Type B pancreatic cell (in vitro differentiated cells): Measurements from ENCODE around the gene CARS1. TPM values are rescaled to one million over a fixed set of nuclear protein-coding genes. Genes with fewer than 3 reads are reported as not detected.

ENCODE experiments used
- DNase-seq: peaks from one replicate; pipeline ENCODE4 v3.0.0; 2021; ENCODE audit warnings: mixed read lengths; ENCODE audit not compliant: unreplicated experiment; ENCODE audit errors: extremely low spot score
- H3K27ac Mint-ChIP-seq: 2 replicates; pipeline ENCODE4 v1.8.0; 2021; ENCODE audit warnings: mild to moderate bottlenecking, mixed read lengths
- H3K27me3 Mint-ChIP-seq: 2 replicates; pipeline ENCODE4 v1.8.0; 2021; ENCODE audit warnings: mixed read lengths
- H3K36me3 Mint-ChIP-seq: 2 replicates; pipeline ENCODE4 v1.8.0; 2021; ENCODE audit warnings: mixed read lengths
- H3K4me1 Mint-ChIP-seq: one replicate; pipeline ENCODE4 v1.8.0; 2021; ENCODE audit warnings: mixed read lengths; ENCODE audit not compliant: unreplicated experiment
- H3K4me3 Mint-ChIP-seq: 2 replicates; pipeline ENCODE4 v1.8.0; 2021; ENCODE audit warnings: mild to moderate bottlenecking, mixed read lengths
- H3K9me3 Mint-ChIP-seq: 2 replicates; pipeline ENCODE4 v1.8.0; 2021; ENCODE audit warnings: mixed read lengths
- CTCF ChIP-seq: fragments of 200-600 bp; sonication (generic); conservative IDR thresholded peaks from 2 replicates; pipeline ENCODE4 v1.5.0; 2021; ENCODE audit warnings: antibody characterized with exemption, mild to moderate bottlenecking
- total RNA-seq: library from RNA; stranded (reverse); gene quantifications from 2 replicates; pipeline ENCODE4 v1.2.1, GENCODE V29; 2021; ENCODE audit warnings: low replicate concordance

Gene CARS1
- total RNA-seq, 1 donor from 2014 or later: 38.9 TPM

GRCh38 chr11:2987881-2988861 is 69.1 kb downstream of the CARS1 start:
- Mint-ChIP-seq H3K36me3 (peaks cover 15% of the 10 kb centered on the region), H3K9me3 (no peaks in the 10 kb centered on the region), H3K27ac (peak overlapping the region; percentile 84), H3K27me3 (no peaks in the 10 kb centered on the region), H3K4me1 (peaks cover 31% of the 10 kb centered on the region), H3K4me3 (peak overlapping the region; percentile 96)
- no peak for TF ChIP-seq CTCF
- DNase-seq: no peak

- Mint-ChIP-seq H3K9me3 (no peaks in the 10 kb centered on the region), H3K36me3 (peaks cover 16% of the 10 kb centered on the region), H3K27ac (no peak overlapping the region), H3K4me3 (no peak overlapping the region), H3K4me1 (peaks cover 23% of the 10 kb centered on the region), H3K27me3 (no peaks in the 10 kb centered on the region)
- no peak for TF ChIP-seq CTCF
- DNase-seq: peak; percentile 25
Observed at GRCh38 chr11:2983908-2984307, 73.3 kb downstream of the CARS1 start.

- DNase-seq: no peak
- H3K4me1 Mint-ChIP-seq: peaks cover 10% of the 10 kb centered on the region
- H3K4me3 Mint-ChIP-seq: no peak overlapping the region
- H3K36me3 Mint-ChIP-seq: peaks cover 18% of the 10 kb centered on the region
- H3K27me3 Mint-ChIP-seq: no peaks in the 10 kb centered on the region
- no peak for TF ChIP-seq CTCF
- no peak overlapping the region for H3K27ac Mint-ChIP-seq
- H3K9me3 Mint-ChIP-seq: no peaks in the 10 kb centered on the region
Observed at GRCh38 chr11:2982214-2982613, 75.0 kb downstream of the CARS1 start.

- H3K4me3 Mint-ChIP-seq: no peak overlapping the region
- H3K36me3 Mint-ChIP-seq: peaks cover 25% of the 10 kb centered on the region
- H3K9me3 Mint-ChIP-seq: no peaks in the 10 kb centered on the region
- peaks cover 10% of the 10 kb centered on the region for H3K4me1 Mint-ChIP-seq
- no peak for DNase-seq
- TF ChIP-seq CTCF: no peak
- no peaks in the 10 kb centered on the region for H3K27me3 Mint-ChIP-seq
- H3K27ac Mint-ChIP-seq: no peak overlapping the region
Observed at GRCh38 chr11:2981130-2981529, 76.1 kb downstream of the CARS1 start.

- no peak for DNase-seq
- Mint-ChIP-seq H3K4me3 (no peak overlapping the region), H3K36me3 (peaks cover 25% of the 10 kb centered on the region), H3K27me3 (no peaks in the 10 kb centered on the region), H3K27ac (no peak overlapping the region), H3K4me1 (peaks cover 10% of the 10 kb centered on the region), H3K9me3 (no peaks in the 10 kb centered on the region)
- no peak for TF ChIP-seq CTCF
Observed at GRCh38 chr11:2980168-2980840, 76.9 kb downstream of the CARS1 start.
